Measurements from ENCODE around the gene TOMT. TPM values are rescaled to one million over a fixed set of nuclear protein-coding genes. Genes with fewer than 3 reads are reported as not detected.

Gene TOMT
- total RNA-seq, 2 donors from 2014 or later: not detected

DNA sequence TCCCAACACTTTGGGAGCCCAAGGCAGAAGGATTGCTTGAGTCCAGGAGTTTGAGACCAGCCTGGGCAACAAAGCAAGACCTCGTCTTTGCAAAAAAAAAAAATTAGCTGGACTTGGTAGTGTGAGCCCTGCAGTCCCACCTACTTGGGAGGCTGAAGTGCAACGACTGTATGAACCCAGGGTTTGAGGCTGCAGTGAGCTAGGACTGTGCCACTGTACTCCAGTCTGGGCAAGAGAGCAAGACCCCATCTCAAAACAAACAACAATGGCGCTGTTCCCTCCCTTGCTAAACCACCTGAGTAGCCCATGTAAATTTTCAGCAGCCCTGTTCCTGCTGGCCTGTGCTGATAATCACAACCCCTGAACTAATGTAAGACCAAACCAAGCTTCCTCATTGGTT lies 5.7 kb upstream of the TOMT start:
- 89 to 93% methylated on average over 3 of the region's 3 CpGs for WGBS, 2 experiments (ENCODE audit: insufficient coverage in 1 of 2, insufficient read length in 1 of 2)
- no peaks in the 10 kb centered on the region for H3K4me1 ChIP-seq (ENCODE audit: control insufficient read depth, insufficient read depth, low read length)
- Mint-ChIP-seq H3K36me3 (ENCODE audit: low read depth) (peaks cover 46% of the 10 kb centered on the region), H3K4me3 (no peak overlapping the region), H3K9me3 (peaks cover 3% of the 10 kb centered on the region), H3K27ac (no peak overlapping the region), H3K27me3 (ENCODE audit: insufficient read depth) (no peaks in the 10 kb centered on the region), H3K4me1 (peaks cover 20% of the 10 kb centered on the region)
- no peak overlapping the region for H3K9ac ChIP-seq (ENCODE audit: extremely low read depth, low read length, poor library complexity, severe bottlenecking)
- no peak overlapping the region for H3K4me3 ChIP-seq (ENCODE audit: low read length)
- peaks cover 53% of the 10 kb centered on the region for H3K36me3 ChIP-seq (ENCODE audit: control insufficient read depth, insufficient read depth, low read length)
- TF ChIP-seq, protein P1, sequence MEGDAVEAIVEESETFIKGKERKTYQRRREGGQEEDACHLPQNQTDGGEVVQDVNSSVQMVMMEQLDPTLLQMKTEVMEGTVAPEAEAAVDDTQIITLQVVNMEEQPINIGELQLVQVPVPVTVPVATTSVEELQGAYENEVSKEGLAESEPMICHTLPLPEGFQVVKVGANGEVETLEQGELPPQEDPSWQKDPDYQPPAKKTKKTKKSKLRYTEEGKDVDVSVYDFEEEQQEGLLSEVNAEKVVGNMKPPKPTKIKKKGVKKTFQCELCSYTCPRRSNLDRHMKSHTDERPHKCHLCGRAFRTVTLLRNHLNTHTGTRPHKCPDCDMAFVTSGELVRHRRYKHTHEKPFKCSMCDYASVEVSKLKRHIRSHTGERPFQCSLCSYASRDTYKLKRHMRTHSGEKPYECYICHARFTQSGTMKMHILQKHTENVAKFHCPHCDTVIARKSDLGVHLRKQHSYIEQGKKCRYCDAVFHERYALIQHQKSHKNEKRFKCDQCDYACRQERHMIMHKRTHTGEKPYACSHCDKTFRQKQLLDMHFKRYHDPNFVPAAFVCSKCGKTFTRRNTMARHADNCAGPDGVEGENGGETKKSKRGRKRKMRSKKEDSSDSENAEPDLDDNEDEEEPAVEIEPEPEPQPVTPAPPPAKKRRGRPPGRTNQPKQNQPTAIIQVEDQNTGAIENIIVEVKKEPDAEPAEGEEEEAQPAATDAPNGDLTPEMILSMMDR (conservative IDR thresholded peaks at IDR 0.05): no peak
- no peak overlapping the region for H3K27ac ChIP-seq (ENCODE audit: low read depth, low read length)
- no peak for DNase-seq
- no peaks in the 10 kb centered on the region for H3K9me3 ChIP-seq (ENCODE audit: control insufficient read depth, low read length)
- no peaks in the 10 kb centered on the region for H3K27me3 ChIP-seq (ENCODE audit: control insufficient read depth, insufficient read depth, low read length, poor library complexity, severe bottlenecking)

DNA sequence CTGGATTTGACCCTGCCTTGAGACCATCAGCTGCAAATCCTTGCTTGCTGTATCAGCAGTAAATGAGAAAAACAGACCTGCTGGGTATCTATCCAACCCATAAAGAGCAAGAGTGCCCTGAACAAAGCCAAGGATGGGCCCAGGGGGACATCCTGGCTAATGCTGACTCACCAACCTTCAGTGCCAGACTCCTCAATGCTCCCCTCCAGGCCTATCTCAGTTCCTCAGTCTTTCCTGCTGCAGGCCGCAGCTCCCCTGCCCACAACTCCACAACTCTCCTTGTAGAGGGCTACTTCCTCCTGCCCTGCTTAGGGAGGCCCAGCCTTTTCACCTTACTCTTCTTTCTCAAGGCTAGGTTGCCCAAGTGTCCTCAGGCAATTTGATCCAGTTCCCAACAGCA lies 5.3 kb upstream of the TOMT start:
- TF ChIP-seq, protein P1 (conservative IDR thresholded peaks at IDR 0.05): no peak
- peaks cover 42% of the 10 kb centered on the region for H3K36me3 Mint-ChIP-seq (ENCODE audit: low read depth)

DNA sequence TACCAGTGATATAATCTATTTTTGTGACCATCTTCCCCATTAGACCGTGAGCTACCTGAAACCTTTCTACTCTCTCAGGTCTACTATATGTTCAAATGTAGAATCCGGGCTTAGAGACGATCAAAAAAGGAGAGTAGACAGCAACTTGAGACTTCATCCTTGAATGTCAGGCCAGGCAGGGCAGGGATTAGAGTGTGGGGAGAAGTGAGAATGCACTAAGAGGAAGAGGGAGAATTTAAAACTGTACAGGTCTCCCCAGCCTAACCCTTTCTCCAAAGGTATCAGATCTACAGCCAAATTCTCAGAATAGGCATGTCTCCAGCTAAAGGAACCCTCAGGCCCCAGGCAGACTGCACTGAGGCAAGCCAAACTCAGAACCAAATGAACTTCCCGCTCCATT lies 3.6 kb upstream of the TOMT start:
- TF ChIP-seq, protein P1 (conservative IDR thresholded peaks at IDR 0.05): no peak
- Histone ChIP-seq H3K36me3 (ENCODE audit: control insufficient read depth, insufficient read depth, low read length) (peaks cover 42% of the 10 kb centered on the region), H3K9me3 (ENCODE audit: control insufficient read depth, low read length) (no peaks in the 10 kb centered on the region), H3K4me3 (ENCODE audit: low read length) (peak overlapping the region; percentile 93), H3K27me3 (ENCODE audit: control insufficient read depth, insufficient read depth, low read length, poor library complexity, severe bottlenecking) (no peaks in the 10 kb centered on the region), H3K27ac (ENCODE audit: low read depth, low read length) (no peak overlapping the region), H3K4me1 (ENCODE audit: control insufficient read depth, insufficient read depth, low read length) (no peaks in the 10 kb centered on the region), H3K9ac (ENCODE audit: extremely low read depth, low read length, poor library complexity, severe bottlenecking) (peak overlapping the region; percentile 96)
- no peaks in the 10 kb centered on the region for H3K27me3 Mint-ChIP-seq (ENCODE audit: insufficient read depth)
- peaks cover 37% of the 10 kb centered on the region for H3K36me3 Mint-ChIP-seq (ENCODE audit: low read depth)
- H3K27ac Mint-ChIP-seq: peak overlapping the region; percentile 92
- 38 to 74% methylated on average over 1 to 4 of the region's 4 CpGs for WGBS, 2 experiments (ENCODE audit: insufficient coverage in 1 of 2, insufficient read length in 1 of 2)
- no peak for DNase-seq
- H3K9me3 Mint-ChIP-seq: peaks cover 3% of the 10 kb centered on the region
- H3K4me1 Mint-ChIP-seq: peaks cover 20% of the 10 kb centered on the region
- H3K4me3 Mint-ChIP-seq: peak overlapping the region; percentile 80

More for the DNA sequence above, 5.3 kb upstream of the TOMT start:
- DNase-seq: no peak
- H3K27me3 Mint-ChIP-seq (ENCODE audit: insufficient read depth): no peaks in the 10 kb centered on the region
- no peaks in the 10 kb centered on the region for H3K9me3 ChIP-seq (ENCODE audit: control insufficient read depth, low read length)
- H3K36me3 ChIP-seq (ENCODE audit: control insufficient read depth, insufficient read depth, low read length): peaks cover 50% of the 10 kb centered on the region
- no peak overlapping the region for H3K4me3 Mint-ChIP-seq
- H3K4me1 Mint-ChIP-seq: peaks cover 20% of the 10 kb centered on the region
- H3K4me3 ChIP-seq (ENCODE audit: low read length): no peak overlapping the region
- peaks cover 3% of the 10 kb centered on the region for H3K9me3 Mint-ChIP-seq
- H3K27me3 ChIP-seq (ENCODE audit: control insufficient read depth, insufficient read depth, low read length, poor library complexity, severe bottlenecking): no peaks in the 10 kb centered on the region
- peak overlapping the region; percentile 70 for H3K27ac Mint-ChIP-seq
- H3K9ac ChIP-seq (ENCODE audit: extremely low read depth, low read length, poor library complexity, severe bottlenecking): no peak overlapping the region
- WGBS, 2 experiments (ENCODE audit: insufficient coverage in 1 of 2, insufficient read length in 1 of 2): 98 to 100% methylated on average over 1 of the region's 1 CpG
- H3K4me1 ChIP-seq (ENCODE audit: control insufficient read depth, insufficient read depth, low read length): no peaks in the 10 kb centered on the region
- H3K27ac ChIP-seq (ENCODE audit: low read depth, low read length): no peak overlapping the region

Data from endodermal cell (in vitro differentiated cells).